SH-SY5Y (cell line): ENCODE measurements around the gene TMEM30A.

Experiments
- GATA2 ChIP-seq: IDR thresholded peaks from 2 replicates; pipeline ENCODE4 v1.6.1; 2011; ENCODE audit warnings: mild to moderate bottlenecking, low read depth, low read length
- GATA3 ChIP-seq: IDR thresholded peaks from 2 replicates; pipeline ENCODE4 v1.6.1; 2011; ENCODE audit warnings: low read depth, mild to moderate bottlenecking, low read length, moderate library complexity

Gene TMEM30A

DNA sequence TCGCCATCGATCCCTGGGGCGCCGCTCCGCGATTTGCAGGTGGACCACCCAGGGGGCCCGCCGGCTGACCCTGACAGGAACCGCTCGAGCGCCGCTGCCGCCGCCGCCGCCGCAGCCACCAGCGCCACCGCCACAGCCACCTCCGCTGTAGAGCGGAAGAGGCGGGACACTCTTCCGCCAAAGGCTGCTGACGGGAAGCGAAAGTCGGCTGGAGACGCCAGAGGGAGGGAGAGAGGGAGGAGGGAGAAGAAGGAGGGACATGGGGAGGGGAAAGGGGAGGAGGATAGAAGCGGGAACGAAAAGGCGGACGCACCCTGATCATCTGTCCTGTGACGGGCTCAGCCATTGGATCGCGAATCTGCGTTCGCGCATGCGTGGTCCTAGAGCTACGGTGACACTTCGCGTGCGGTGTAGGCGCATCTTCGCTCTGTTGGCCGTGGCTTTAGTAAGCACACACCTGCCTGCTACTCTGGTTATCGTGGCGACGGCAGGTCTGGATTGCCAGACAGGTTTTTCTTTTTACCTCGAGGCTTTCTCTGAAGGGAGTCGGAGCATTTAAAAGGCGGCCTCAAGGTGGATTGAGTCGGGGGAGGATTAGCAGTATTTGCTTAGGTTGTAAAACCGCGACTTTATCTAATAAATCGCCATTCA, at the start of gene TMEM30A:
Gene TMEM30A (minus strand): TSS at position 161 of the 651 bp plus-strand sequence. CDS start 154 bp downstream, at position 7.
- no peak; the same call in 1 of the 2 replicates for TF ChIP-seq GATA2
- TF ChIP-seq GATA3 = no peak

DNA sequence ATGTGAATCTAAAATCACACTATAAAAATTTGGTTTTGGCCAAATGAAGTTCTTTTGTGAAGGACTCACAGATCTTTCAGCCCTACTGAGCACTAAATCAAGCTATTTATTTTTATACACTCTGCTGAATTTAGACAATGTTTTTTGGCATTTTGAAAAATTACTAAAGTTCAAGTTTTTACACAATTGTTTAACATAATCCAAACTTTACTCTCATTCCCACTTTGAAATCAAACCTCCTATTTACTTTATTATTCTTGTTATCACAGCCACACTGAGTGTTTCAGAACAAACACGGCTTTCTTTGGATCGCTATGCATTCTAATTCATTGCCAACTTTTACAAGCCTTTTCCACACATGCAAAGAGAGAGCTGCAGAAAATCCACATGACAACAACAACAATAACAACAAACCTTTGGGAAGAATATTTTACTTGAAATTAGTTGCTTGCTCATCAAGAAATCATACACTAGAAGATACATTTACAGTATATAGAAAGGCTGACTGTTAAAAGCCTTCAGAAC, 49.1 kb upstream of the TMEM30A start:
- TF ChIP-seq GATA2 (no peak), GATA3 (no peak)

DNA sequence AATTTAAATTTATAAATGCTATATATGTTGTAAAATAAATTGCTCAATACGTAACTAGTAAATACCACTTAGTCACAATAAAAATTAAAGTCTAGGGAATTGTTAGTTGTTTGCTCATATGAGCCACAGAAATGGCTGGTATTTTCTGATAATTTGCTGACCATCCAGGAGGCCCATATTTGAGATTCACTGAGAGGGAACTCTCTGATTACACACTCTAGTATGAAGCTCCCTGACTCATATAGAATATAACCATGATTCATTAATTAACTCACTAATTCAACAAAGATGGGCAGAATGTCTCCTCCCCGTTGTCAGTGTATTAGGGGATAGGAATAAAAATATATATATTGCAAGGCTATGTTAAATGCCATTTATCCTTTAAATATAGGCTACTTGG, 46.6 kb upstream of the TMEM30A start:
- TF ChIP-seq GATA2 (no peak), GATA3 (no peak)

DNA sequence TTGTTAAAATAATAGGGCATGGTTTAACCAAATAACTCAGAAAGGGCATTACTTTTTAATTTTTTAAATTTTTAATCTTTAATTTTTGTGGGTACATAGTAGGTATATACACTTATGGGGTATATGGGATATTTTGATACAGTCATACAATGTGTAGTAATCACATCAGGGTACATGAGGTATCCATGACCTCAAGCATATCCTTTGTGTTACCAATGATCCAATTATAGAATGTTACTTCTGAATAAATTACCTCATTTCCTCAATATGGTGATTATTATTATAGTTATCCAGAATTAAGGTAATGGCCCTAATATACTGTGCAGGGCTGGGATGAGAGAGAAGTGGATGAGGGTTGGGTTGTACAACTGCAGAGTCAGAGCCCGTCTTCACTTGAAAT, 45.1 kb upstream of the TMEM30A start:
- no peak for TF ChIP-seq GATA2
- no peak for TF ChIP-seq GATA3

DNA sequence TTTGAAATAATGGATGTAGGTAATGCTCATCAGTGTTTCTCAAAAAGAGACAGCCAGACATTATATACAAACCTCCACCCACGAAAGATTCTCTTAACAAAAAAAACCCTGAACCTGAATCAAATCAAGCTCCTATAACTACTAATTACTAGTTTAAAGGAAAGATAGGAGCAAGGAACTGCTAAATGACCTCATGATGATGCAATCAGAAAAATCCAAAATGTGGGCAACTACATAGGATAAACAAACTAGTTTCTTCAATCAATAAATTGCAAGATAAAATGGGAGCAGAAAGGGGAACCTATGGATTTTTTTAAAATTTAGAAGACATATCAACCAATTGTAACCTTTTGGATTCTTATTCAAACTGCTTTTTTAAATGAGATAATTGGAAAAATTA, 43.2 kb upstream of the TMEM30A start:
- TF ChIP-seq GATA3 (no peak), GATA2 (no peak)

DNA sequence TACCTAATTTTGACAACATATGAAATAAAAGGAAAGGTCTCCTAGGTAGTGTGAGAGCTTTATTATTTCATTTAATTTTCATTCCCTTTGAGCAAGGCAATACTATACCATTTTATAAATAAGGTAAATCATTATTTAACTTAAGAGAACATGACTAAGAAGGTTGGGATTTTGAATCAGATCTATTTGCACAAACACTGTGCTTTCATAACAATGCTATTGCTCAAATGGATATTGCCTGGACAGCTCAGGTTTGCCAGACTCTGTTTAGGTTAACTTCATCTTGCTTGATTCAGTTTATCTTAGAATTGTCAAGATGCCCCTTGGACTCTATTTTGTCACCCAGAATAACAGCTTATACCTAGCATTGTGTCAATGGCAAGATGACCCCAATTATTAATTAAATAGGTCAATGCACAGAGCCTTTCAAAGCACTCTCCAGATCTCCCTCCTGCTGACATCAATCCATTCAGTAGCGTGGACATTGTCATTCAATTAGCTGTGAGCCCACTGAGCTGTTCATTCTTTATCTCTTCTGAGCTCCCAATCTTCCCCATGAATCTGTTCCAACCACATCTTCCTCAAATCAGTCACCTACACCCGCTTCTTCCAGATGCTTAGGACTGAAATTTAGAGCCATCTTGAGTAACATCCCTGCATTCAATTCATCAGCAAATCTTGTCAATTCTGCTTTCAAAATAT, 42.1 kb upstream of the TMEM30A start:
- TF ChIP-seq GATA2 = no peak
- TF ChIP-seq GATA3 = no peak

DNA sequence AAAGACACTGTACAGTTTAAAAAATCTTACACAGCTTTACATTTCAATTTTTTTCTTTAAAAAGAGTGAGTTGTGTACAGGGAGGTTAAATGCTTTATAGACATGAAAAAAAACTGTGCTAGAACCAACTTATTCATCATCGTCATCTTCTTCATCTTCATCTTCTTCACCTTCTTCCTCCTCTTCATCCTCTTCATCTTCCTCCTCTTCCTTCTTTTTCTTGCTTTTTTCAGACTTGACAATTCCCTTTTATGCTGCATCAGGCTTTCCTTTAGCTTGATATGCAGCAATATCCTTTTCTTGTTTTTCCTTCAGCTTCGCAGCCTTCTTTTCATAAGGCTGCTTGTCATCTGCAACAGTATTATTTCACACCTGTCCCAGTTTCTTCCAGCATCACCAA, 34.3 kb upstream of the TMEM30A start:
- TF ChIP-seq GATA3 = no peak
- no peak for TF ChIP-seq GATA2

DNA sequence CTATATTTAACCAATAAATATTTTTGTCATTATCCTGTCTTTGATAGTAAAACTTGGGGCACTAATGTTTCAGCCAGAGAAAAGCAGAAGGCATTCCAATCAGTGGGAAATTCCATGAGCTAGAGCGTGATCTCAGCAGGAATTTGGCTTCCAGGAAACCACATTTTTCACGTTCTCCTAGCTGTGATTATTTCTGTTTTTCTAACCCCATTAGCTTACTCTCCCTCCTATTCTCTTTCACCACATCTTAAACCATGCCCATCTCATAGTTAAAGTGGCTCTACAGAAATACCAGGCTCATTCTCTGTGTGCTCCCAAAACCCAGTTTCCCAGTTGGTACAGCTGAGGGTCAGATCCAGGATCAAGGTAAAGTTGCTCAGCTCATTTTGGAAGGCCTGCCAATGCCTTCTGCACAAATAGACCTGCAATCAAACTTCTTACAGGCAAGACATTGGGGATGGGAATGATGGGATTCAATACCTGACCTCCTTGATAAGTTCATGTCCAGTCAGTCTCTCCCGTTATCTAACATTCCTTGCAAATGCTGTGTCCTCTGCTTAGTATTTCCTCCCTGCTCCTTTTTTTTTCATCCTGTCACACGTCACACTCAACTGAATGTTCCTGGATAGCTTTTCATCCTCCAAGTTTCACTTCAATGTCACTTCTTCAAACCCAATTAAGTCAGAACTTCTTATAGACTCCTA, 33.1 kb upstream of the TMEM30A start:
- TF ChIP-seq GATA2 (no peak), GATA3 (no peak)

DNA sequence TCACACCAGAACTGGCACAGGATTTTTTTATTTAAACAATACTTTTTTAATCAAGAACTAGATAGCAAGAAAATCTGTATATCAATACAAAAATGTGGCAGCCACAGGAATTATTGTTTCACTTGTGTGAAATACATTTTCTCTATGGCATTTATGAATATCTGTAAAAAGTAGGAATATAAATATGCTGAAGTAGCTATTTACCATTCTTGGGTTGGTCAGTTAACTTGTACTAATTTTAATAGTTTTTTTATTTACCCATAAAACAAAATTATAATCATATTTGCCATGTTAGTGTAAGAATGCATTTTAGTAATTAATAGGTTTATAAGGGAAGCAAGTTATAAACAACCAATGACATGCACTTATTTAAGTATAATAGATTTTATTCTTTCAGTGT, 31.4 kb upstream of the TMEM30A start:
- no peak for TF ChIP-seq GATA2

DNA sequence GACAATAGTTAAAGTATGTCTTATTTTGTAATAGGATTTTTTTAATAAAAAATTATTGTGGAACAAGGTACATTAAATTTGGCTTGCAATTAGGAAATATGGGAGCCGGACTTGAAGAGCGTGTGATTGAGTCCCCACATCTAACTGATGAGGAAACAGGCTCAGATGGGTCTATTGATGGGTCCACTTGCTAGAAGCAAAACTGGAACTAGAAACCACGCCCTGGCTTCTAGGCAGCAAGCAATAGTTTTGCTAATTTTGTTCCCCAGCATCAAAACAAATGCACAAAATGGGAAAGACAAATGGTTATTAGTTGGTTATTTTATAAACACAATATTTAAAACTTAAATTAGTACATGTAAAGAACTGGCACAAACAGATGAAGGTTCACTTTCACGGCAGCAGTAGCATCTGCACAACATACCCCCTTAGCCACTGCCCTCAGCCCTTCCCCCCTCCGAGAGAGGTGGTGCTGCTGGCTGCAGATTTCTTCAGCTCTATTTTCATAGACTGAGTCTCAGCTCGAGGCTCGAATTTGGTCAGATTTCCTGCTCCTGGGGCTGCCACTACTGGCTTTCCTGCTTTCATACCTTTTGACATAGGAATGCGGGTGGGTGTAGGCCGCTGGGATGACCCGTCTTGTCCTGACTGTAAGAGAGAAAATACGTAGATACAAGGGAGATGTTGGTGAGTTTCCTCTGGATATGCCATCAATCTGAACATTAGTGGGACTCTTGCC, 23.8 kb upstream of the TMEM30A start:
- no peak for TF ChIP-seq GATA2
- TF ChIP-seq GATA3 = no peak

DNA sequence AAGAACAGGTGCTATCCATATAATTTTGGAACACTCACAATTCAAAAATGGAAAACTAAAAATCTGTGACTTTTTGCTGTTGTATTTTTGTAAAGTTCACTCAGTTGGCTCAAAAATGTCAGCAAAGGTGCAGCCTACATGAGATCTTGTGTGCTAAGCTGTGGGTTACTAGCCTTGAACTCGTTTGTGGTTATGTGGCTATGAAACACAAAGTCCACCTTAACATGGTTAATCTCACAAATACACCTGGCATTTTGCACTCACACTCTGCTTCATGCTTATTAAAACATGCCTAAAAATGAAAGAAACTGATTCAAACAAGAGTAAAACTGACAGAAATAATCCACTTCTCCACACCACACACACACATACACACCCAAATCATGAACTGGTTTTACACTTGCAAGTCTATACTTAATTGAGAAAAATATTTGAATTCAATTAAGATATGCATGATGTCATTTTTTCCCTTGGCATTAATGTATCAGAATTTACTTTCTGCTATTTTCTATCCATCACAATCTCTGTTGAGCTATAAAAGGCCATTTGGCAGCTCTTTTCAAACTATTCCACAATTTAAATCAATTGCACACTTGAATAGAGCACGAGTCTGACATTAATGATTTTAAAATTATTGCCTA, 22.9 kb upstream of the TMEM30A start:
- no peak for TF ChIP-seq GATA3
- no peak for TF ChIP-seq GATA2

DNA sequence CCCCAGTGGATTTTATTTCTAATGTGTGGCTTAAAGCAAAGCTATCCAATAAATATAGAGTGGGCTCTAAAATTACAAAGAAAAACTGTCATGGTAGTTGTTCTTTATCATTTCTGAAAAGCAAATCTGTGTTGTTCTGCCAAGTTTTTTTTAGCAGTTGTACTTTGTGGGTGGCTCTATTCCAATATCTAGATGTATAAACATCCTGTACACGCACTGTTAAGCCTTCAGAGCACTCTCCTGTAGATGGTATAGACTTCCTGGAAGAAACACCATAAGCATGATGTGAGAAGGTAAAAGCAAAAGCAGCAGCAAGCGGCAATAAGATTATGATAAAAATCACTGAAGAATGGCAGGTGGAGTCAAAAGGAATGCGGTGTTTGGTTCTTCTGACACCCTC, 21.5 kb upstream of the TMEM30A start:
- no peak for TF ChIP-seq GATA2
- no peak for TF ChIP-seq GATA3

DNA sequence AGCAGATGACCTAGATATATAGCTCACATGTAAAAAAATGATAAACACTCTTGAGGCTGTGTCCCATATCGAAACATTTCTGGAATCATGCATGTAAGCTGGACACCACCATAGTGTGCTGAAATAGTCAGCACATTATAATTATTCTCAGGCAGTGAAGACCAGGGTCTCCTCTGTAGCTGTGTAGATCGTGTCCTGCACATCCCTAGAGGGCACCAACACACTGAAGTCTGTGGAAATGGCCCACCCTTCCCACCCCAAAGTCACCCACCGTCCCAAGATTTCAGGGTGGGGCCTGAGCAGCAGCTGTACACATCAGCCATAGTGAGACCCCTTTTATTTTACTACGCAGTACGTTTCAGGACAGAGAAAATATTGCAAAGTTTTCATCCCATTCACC, 21.0 kb upstream of the TMEM30A start:
- no peak for TF ChIP-seq GATA3
- no peak for TF ChIP-seq GATA2

DNA sequence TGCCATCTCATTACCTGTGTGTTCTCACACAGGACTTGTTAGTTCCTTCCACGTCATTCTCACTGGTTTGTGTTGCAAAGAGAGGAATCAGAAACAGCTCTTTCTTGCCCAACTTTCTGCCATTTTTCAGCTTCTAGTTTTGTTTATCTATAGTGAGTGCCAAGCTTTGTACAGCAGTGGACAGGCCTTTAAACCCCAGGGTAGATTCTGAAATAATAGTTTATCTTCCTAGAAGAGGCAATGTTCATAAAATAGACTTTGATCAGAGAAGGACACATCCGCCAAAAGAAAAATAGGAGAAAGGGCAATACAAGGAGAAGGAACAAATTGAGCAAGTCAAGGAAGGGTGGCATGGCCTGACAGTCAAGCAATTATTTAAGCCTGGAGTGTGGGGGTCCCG, 17.7 kb upstream of the TMEM30A start:
- TF ChIP-seq GATA3 (no peak), GATA2 (no peak)

DNA sequence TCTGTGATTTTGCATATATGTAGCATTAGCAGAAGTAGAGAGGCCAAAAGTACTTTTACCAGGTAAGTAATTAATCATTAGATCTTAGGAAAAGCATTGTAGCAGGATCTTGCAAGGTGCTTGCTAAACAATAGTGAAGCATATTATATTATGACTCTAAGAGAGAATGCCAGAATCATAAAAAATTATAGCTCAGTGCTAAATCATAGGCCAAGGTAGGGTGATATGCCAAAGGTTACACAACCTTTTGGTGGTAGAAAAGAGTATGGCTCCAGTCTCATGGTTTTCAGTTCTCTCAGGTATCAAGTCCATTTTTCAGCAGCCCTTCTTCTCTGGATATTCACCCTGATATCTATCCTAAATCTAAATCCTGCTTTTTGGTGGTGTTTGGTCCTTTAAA, 16.9 kb upstream of the TMEM30A start:
- TF ChIP-seq GATA3 (no peak), GATA2 (no peak)
